ENCODE measurements around the gene PSME3. TPM values are rescaled to one million over a fixed set of nuclear protein-coding genes. Genes with fewer than 3 reads are reported as not detected.
"Not testable (repeated sequence)": the region's sequence is repeated elsewhere in the genome, so short reads cannot be mapped to it uniquely, and the experiment has no call there.

The PSME3 gene
- total and polyA plus RNA-seq, 11 donors: 47.4 to 157 (median 67.7) TPM

- H3K27ac ChIP-seq: peak within 1 kb of the TSS in 6 of 12 donors; percentile 23 to 85 (median 60)
- peak in 3 of 4 donors; percentile 26 to 54 (median 49) for ATAC-seq
- peak in 4 of 5 donors; percentile 44 to 63 (median 52) for DNase-seq
- H3K9me3 ChIP-seq: no peaks in the 10 kb centered on the region
- intact Hi-C loops (cut with DNase I): no loop called here
- peaks cover 0 to 4% (median 0%) of the 10 kb centered on the region in 9 donors for H3K27me3 ChIP-seq
- peaks cover 0 to 30% (median 9%) of the 10 kb centered on the region in 12 donors for H3K4me1 ChIP-seq
- peak within 1 kb of the TSS in 11 of 12 donors; percentile 6 to 56 (median 39) for H3K4me3 ChIP-seq
- 19 to 57% (median 47%) methylated on average over 9 of the region's 9 CpGs for WGBS, 4 donors
- H3K36me3 ChIP-seq: no peaks in the 10 kb centered on the region
- TF ChIP-seq, protein P1, sequence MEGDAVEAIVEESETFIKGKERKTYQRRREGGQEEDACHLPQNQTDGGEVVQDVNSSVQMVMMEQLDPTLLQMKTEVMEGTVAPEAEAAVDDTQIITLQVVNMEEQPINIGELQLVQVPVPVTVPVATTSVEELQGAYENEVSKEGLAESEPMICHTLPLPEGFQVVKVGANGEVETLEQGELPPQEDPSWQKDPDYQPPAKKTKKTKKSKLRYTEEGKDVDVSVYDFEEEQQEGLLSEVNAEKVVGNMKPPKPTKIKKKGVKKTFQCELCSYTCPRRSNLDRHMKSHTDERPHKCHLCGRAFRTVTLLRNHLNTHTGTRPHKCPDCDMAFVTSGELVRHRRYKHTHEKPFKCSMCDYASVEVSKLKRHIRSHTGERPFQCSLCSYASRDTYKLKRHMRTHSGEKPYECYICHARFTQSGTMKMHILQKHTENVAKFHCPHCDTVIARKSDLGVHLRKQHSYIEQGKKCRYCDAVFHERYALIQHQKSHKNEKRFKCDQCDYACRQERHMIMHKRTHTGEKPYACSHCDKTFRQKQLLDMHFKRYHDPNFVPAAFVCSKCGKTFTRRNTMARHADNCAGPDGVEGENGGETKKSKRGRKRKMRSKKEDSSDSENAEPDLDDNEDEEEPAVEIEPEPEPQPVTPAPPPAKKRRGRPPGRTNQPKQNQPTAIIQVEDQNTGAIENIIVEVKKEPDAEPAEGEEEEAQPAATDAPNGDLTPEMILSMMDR (IDR thresholded peaks at IDR 0.05): no peak
Measured at GRCh38 chr17:42850954-42851353, 17.8 kb downstream of the PSME3 start, which contains the start of gene AOC3. Gene AOC3 (plus strand): TSS chr17:42851199. CDS start chr17:42851344, 145 bp downstream.

- peak overlapping the region in 11 of 12 donors; percentile 6 to 56 (median 39) for H3K4me3 ChIP-seq
- intact Hi-C loops (cut with DNase I); H3K9me3 ChIP-seq; H3K27me3 ChIP-seq; H3K36me3 ChIP-seq: not testable (repeated sequence)
- peak overlapping the region in 6 of 12 donors; percentile 23 to 85 (median 60) for H3K27ac ChIP-seq
- DNase-seq: peak in 1 of 5 donors; percentile 28
- WGBS, 4 donors: 76 to 97% (median 80%) methylated on average over 5 to 25 of the region's 28 CpGs
- H3K4me1 ChIP-seq: peaks cover 0 to 30% (median 9%) of the 10 kb centered on the region in 12 donors
- ATAC-seq: peak in 1 of 4 donors; percentile 5
Measured at GRCh38 chr17:42851371-42852240, 18.4 kb downstream of the PSME3 start.

- Histone ChIP-seq H3K36me3 (no peaks in the 10 kb centered on the region), H3K27ac (peak overlapping the region in 8 of 12 donors; percentile 18 to 85 (median 57)), H3K27me3 (peaks cover 0 to 4% (median 0%) of the 10 kb centered on the region in 9 donors), H3K9me3 (no peaks in the 10 kb centered on the region), H3K4me1 (peaks cover 0 to 30% (median 7%) of the 10 kb centered on the region in 12 donors), H3K4me3 (peak overlapping the region in 11 of 12 donors; percentile 5 to 56 (median 39))
- TF ChIP-seq, protein P1 (IDR thresholded peaks at IDR 0.05): no peak
- TF ChIP-seq POLR2A (IDR thresholded peaks at IDR 0.05): no peak
- intact Hi-C loops (cut with DNase I): no loop called here
- no peak for ATAC-seq
- peak in 1 of 5 donors; percentile 33 for DNase-seq
- WGBS, 4 donors: 87 to 91% (median 89%) methylated on average over 15 of the region's 15 CpGs
Measured at GRCh38 chr17:42852351-42852750, 19.2 kb downstream of the PSME3 start.

DNA sequence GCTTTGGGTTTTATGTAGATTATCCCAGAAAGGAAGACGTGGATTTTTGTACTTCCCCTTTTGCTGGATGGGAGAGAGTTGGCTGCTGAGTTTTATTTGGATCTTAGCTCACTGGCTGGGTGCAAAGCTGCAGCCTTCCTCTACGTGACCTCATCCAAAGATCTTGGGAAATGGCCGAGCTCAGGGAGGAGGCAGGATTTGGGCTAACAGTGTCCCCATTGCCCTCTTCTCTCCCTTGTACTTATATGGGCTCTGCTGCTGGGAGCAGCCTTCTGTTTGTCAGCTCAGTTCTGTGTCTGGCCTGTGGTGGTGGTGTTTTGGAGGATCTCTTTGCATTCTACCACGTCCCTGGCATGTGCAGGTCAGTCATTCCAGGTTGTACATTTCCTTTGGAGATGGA is 19.8 kb downstream of the PSME3 start:
- H3K9me3 ChIP-seq: no peaks in the 10 kb centered on the region
- peaks cover 0 to 4% (median 0%) of the 10 kb centered on the region in 9 donors for H3K27me3 ChIP-seq
- DNase-seq: peak in 1 of 5 donors; percentile 24
- TF ChIP-seq, protein P1 (IDR thresholded peaks at IDR 0.05): no peak
- no peak for TF ChIP-seq POLR2A (IDR thresholded peaks at IDR 0.05)
- H3K27ac ChIP-seq: peak overlapping the region in 7 of 12 donors; percentile 18 to 85 (median 60)
- ATAC-seq: peak in 2 of 4 donors; percentile 8 to 68
- WGBS, 4 donors: 59 to 67% (median 63%) methylated on average over 4 of the region's 4 CpGs
- peak overlapping the region in 11 of 12 donors; percentile 4 to 56 (median 39) for H3K4me3 ChIP-seq
- no peaks in the 10 kb centered on the region for H3K36me3 ChIP-seq
- H3K4me1 ChIP-seq: peaks cover 0 to 30% (median 7%) of the 10 kb centered on the region in 12 donors
- intact Hi-C loops (cut with DNase I): no loop called here

Data from heart left ventricle (tissue), 16 donors.